LNCaP clone FGC (cell line): ENCODE data around the gene COBL.

Experiments used
- DNase-seq: peaks from one replicate; pipeline ENCODE4 v3.0.0-alpha.2; 2011; ENCODE audit warnings: low read depth
- H3K4me3 ChIP-seq: 2 replicates; pipeline ENCODE4 v1.5.1; 2011; ENCODE audit warnings: mild to moderate bottlenecking, low read depth, low read length, control low read depth
- TF ChIP-seq, protein P1 (sequence below): IDR thresholded peaks from 2 replicates; pipeline ENCODE4 v1.5.1; 2012; ENCODE audit warnings: mild to moderate bottlenecking; ENCODE audit not compliant: control insufficient read depth, insufficient read depth; ENCODE audit errors: extremely low read depth

COBL gene

DNA sequence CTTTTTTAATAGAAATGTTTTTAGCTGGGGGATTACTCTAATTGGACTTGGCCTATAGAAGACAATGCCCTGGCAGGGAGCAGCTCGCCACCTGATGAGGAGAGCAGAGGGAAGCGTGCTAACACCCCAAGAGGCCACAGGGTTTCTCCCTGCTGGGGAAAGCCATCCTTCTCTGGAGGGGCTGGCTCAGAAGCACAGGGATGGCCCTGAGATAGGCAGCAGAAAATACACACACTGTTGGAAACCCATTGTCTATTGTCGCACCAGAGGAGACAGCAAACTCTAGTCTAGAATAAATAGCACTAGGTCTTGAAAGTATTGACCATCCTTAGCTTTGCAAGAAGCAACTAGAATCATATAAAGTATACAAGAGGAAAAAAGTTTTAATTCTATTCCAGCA, 5.4 kb downstream of the COBL start:
- DNase-seq = no peak
- TF ChIP-seq, protein P1, sequence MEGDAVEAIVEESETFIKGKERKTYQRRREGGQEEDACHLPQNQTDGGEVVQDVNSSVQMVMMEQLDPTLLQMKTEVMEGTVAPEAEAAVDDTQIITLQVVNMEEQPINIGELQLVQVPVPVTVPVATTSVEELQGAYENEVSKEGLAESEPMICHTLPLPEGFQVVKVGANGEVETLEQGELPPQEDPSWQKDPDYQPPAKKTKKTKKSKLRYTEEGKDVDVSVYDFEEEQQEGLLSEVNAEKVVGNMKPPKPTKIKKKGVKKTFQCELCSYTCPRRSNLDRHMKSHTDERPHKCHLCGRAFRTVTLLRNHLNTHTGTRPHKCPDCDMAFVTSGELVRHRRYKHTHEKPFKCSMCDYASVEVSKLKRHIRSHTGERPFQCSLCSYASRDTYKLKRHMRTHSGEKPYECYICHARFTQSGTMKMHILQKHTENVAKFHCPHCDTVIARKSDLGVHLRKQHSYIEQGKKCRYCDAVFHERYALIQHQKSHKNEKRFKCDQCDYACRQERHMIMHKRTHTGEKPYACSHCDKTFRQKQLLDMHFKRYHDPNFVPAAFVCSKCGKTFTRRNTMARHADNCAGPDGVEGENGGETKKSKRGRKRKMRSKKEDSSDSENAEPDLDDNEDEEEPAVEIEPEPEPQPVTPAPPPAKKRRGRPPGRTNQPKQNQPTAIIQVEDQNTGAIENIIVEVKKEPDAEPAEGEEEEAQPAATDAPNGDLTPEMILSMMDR = no peak
- no peak overlapping the region for H3K4me3 ChIP-seq

DNA sequence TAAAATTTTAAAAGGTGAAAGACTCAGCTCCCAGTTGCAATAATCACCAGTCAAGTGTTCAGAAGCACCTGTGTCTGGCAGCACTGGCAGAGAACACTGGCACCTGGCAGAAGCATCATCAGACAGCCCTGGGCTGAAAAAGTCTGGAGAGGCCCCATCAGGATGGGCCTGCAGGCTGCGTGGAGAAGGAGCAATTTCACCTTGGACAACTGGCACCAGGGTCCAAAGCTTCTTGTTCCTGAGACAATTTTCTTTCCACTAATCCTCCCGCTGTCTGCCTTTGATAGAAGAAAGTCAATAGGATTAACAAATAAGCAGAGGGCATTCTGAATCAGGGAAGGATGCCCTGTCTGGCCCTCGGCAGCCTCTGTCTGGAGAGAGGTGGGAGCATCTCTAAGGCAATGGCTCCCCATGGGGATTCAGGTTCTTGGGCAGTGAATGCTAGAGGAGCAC, 6.5 kb downstream of the COBL start:
- H3K4me3 ChIP-seq = no peak overlapping the region
- TF ChIP-seq, protein P1 = no peak
- DNase-seq = no peak

DNA sequence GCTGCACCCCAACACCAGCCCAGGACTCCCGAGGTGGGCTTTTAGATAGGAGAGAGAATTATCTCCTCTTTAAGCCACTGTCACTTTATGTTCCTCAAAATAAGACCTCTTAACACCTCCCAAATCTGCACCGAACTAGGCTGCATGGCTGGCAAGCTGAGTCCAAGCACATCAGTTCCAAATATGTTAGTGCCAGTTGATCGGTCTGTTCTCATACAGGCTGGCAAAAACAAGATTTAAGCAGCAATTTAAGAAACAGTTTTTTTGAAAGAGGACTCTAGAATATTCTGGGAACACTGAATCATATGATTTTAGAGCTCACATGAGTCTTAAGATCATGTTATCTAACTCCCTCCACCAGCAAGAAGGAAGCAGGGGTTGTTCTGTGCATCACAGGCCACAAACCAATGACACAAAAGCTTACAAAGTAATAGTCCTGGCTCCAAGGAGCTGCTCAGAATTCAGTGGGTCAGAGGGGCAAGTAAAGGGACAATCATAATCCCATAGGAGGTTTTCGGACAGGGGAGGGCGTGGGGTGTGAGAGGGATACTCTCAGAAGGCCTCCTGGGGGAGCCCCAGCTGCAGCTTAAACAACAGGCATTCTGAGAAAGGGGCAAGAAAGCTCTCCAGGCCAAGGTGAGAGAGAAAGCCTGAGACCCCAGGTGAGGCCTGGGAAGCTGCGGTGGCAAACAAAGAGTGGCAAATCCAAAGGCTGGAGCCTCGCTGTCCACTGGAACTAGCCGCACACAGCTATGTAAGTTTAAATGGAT, 7.1 kb downstream of the COBL start:
- DNase-seq = no peak
- H3K4me3 ChIP-seq = no peak overlapping the region
- TF ChIP-seq, protein P1 = no peak

DNA sequence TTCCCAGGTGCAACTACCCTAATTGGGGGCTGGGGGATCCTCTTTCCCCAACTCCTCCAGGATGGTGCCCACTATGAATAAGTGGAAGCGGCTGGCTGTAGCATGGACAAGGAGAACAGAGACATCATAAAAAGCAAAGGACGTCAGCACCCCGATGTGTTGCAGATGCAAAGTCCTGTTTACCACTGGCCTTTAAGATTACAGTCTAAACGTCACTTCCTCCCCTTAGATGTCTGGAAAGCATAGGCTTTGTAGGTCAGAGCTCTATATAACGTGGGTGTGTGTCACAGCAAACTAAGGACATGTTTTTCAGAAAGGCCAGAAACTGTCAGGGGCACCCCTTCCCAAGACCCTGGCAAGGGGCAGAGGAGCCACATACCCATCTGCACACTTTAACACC, 7.9 kb downstream of the COBL start:
- no peak overlapping the region for H3K4me3 ChIP-seq
- DNase-seq = no peak
- TF ChIP-seq, protein P1 = no peak

DNA sequence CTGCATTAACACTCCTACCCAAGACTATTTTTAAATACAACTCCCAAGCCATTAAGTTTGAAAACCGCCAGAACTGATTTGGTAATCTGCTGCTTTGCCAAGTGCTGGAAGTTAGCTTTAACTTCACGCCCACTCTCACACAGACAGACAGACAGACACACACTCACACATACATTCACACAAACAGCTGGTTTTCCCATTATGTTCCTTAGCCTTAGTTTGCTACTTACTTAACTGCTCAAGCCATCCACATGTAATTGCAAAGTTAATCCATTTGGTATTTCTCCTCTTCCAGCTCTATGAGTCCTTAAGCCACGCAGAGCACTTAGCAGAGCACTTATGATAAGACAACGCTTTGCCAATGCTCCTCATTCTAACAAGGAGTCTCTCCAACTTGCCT, 8.3 kb downstream of the COBL start:
- TF ChIP-seq, protein P1 = no peak
- DNase-seq = no peak
- H3K4me3 ChIP-seq = no peak overlapping the region

DNA sequence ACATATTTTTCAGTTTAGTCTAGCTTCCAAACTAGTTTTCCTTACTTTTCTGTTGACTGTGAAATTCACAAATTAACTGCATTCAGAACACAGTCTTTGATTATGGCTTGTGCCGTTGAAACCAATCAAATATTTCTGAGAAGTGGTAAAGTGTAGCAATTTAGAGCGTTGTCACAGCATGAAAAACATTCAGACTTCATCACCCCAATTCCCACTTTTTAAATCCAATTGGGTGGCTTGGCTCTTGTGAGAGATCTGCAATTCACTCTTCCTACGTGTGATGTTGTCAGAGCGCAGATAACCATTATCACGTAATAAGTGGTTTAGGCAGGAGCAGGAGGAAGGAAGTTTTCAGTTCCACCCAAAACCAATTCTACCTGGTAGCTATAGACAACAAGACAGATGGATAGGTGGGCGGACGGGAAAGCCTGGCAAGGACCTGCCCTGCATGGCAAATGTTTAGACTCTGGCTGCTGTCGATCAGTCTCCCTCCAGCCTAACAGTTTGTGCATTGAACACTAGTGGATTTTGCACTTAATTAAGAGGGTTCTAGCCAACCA, 8.9 kb downstream of the COBL start:
- DNase-seq = no peak
- TF ChIP-seq, protein P1 = no peak
- H3K4me3 ChIP-seq = no peak overlapping the region
